Activated CD4-positive, alpha-beta T cell treated with anti-CD3 and anti-CD28 coated beads for 36 hours (primary cell): ENCODE data around the gene UBA6. TPM values are rescaled to one million over a fixed set of nuclear protein-coding genes. Genes with fewer than 3 reads are reported as not detected.
"Not testable (repeated sequence)": the region's sequence is repeated elsewhere in the genome, so short reads cannot be mapped to it uniquely, and the experiment has no call there.

Experiments used
- ATAC-seq: fragments of 200-7000 bp; cut with Tn5 transposase; one replicate; pipeline ENCODE4 v1.10.0; 2021; ENCODE audit warnings: mild to moderate bottlenecking, moderate library complexity
- CTCF ChIA-PET: fragments of 350-600 bp; sonication (Branson Sonifier 250); formaldehyde crosslinking; loops from one replicate; lab custom pipeline; 2021; ENCODE audit warnings: antibody characterized with exemption; lab: Charles Lee
- POLR2A ChIA-PET: fragments of 350-600 bp; sonication (Branson Sonifier 250); formaldehyde crosslinking; loops from one replicate; lab custom pipeline; 2021; ENCODE audit warnings: antibody characterized with exemption, inconsistent platforms; lab: Charles Lee
- DNase-seq: peaks from one replicate; pipeline ENCODE4 v3.0.0-alpha.2; 2020
- H3K27ac Mint-ChIP-seq: one replicate; pipeline ENCODE4 v1.8.0; 2021; ENCODE audit warnings: mixed read lengths
- H3K27me3 Mint-ChIP-seq: one replicate; pipeline ENCODE4 v1.8.0; 2021; ENCODE audit warnings: mixed read lengths
- H3K36me3 Mint-ChIP-seq: one replicate; pipeline ENCODE4 v1.8.0; 2021; ENCODE audit warnings: low read depth, mixed read lengths
- H3K4me1 Mint-ChIP-seq: one replicate; pipeline ENCODE4 v1.8.0; 2021; ENCODE audit warnings: mixed read lengths
- H3K4me3 Mint-ChIP-seq: one replicate; pipeline ENCODE4 v1.8.0; 2021; ENCODE audit warnings: mild to moderate bottlenecking, moderate library complexity, mixed read lengths
- H3K9me3 Mint-ChIP-seq: one replicate; pipeline ENCODE4 v1.8.0; 2021; ENCODE audit warnings: low read depth, mixed read lengths
- intact Hi-C, 2 experiments: fragments of 100-400 bp; cut with DNase I in 1 of 2; cut with micrococcal nuclease in 1 of 2; formaldehyde crosslinking; loops; one replicate each; pipeline versions ENCODE4 v1.14.2 to v1.15.1; 2022 to 2024; cut with DNase I, micrococcal nuclease
- total RNA-seq, 2 experiments: library from RNA; stranded (reverse); gene quantifications; one replicate each; pipeline ENCODE4 v1.2.3, GENCODE V29; 2021

The UBA6 gene
- total RNA-seq, 2 experiments from 2014 or later = 88.3 to 97.3 TPM

DNA sequence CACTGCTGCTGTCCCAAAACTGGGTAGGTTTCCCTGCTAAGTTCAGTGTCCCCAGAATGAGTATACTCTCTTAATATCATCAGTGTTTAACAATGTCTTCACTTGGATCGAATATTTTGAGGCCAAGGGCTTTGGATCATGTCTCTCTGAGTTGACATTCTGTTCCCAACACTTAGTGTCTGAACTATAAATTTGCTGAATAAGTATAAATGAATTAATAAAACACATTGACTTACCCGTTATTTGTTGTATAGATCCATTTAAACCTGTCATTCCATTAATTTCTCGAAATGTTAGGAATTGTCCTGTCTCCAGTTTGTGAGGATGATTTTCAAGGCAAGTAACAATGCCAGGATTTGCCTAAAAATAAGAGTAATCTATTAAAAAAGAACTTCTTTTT lies 32.6 kb downstream of the UBA6 start:
- DNase-seq (no peak), ATAC-seq (no peak)
- intact Hi-C loops = no loop called here
- no peaks in the 10 kb centered on the region for H3K27me3 Mint-ChIP-seq
- ChIA-PET CTCF (no interaction called here), POLR2A (no interaction called here)
- H3K4me3 Mint-ChIP-seq = no peak overlapping the region
- peaks cover 41% of the 10 kb centered on the region for H3K36me3 Mint-ChIP-seq
- H3K4me1 Mint-ChIP-seq = peaks cover 6% of the 10 kb centered on the region
- no peak overlapping the region for H3K27ac Mint-ChIP-seq
- H3K9me3 Mint-ChIP-seq = no peaks in the 10 kb centered on the region

DNA sequence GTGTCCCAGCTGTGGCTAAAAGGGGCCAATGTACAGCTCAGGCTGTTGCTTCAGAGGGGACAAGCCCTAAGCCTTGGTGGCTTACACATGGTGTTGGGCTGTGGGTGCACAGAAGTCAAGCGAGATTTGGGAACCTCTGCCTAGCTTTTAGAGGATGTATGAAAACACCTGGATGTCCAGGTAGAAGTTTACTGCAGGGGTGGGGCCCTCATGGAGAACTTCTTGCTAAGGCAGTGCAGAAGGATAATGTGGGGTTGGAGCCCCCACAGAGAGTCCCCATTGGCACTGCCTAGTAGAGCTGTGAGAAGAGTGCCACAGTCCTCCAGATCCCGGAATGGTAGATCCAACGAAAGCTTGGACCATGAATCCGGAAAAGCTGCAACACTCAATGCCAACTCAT lies 40.5 kb downstream of the UBA6 start:
- CTCF ChIA-PET = interaction anchor here (0.6 kb wide), 1 partner anchor 11 kb away, joined by 3 read pairs; no protein-coding TSS in a partner anchor
- Mint-ChIP-seq H3K27me3 (no peaks in the 10 kb centered on the region), H3K9me3 (peaks cover 22% of the 10 kb centered on the region), H3K36me3 (peaks cover 70% of the 10 kb centered on the region), H3K27ac (no peak overlapping the region), H3K4me3 (no peak overlapping the region), H3K4me1 (peaks cover 26% of the 10 kb centered on the region)
- DNase-seq (no peak), ATAC-seq (no peak)
- intact Hi-C loops = no loop called here
- POLR2A ChIA-PET = no interaction called here

DNA sequence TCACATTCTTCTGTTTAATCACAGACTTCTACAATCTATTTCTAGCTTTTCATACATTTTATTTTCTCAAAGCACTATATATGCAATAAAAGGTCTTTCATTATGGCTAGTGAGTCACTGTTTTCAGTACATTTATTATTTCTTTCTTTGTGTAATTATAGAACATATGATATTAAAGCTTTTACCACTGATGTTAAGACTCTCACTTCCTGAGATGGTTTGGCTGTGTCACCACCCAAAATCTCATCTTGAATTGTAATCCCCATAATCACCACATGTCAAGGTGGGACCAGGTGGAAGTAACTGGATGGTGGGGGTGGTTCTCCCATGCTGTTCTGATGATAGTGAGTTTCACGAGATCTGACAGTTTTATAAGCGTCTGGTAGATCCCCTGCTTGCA lies 41.9 kb downstream of the UBA6 start:
- DNase-seq = peak; percentile 15
- peak; percentile 34 for ATAC-seq
- intact Hi-C loops = loop anchor here in 1 of 2 experiments (2.0 to 5.0 kb wide), 2 partner anchors 42 to 77 kb away; partner anchors contain the start of gene UBA6
- Mint-ChIP-seq H3K4me1 (peaks cover 26% of the 10 kb centered on the region), H3K27me3 (no peaks in the 10 kb centered on the region), H3K9me3 (peaks cover 26% of the 10 kb centered on the region), H3K4me3 (no peak overlapping the region), H3K27ac (peak overlapping the region; percentile 70), H3K36me3 (peaks cover 77% of the 10 kb centered on the region)
- ChIA-PET CTCF (no interaction called here), POLR2A (no interaction called here)

DNA sequence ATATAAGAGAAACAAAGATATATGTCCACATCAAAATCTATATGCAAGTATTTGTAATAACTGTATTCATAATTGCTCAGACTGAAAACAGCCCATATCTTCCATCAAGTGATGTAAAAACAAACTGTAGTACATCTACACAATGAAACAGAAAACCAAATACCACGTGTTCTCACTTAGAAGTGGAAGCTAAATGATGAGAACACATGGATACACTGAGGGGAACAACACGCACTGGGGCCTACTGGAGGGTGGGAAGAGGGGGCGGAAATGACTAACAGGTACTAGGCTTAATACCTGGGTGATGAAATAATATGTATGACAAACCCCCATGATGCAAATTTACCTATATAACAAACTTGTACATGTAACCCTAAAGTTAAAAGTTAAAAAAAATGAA lies 42.7 kb downstream of the UBA6 start:
- intact Hi-C loops = loop anchor here (1.0 to 5.0 kb wide), 3 partner anchors 42 to 76 kb away; partner anchors contain the start of gene UBA6 (in 2 of the 2)
- H3K4me3 Mint-ChIP-seq = no peak overlapping the region
- peaks cover 26% of the 10 kb centered on the region for H3K9me3 Mint-ChIP-seq

DNA sequence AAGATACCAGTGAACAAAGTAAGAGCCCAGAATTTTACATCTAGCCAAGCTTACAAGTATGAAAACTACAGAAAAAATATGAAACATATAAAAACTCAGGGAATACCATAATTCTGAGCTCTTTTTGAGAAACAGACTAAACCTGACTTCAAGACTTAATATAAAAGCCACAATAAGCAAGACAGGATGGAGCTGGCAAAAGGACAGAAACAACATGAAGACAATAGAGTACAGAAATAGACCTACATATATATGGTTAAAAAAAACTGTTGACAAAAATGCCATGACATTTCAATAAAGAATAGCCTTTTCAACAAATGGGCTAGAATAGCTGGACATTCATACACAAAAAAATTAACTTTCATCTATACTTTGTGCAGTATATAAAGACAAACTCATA lies 49.4 kb downstream of the UBA6 start:
- intact Hi-C loops = no loop called here
- Mint-ChIP-seq H3K27me3 (no peaks in the 10 kb centered on the region), H3K9me3 (peaks cover 7% of the 10 kb centered on the region), H3K36me3 (peaks cover 47% of the 10 kb centered on the region), H3K27ac (no peak overlapping the region), H3K4me1 (no peaks in the 10 kb centered on the region), H3K4me3 (no peak overlapping the region)
- ATAC-seq (no peak), DNase-seq (no peak)
- CTCF ChIA-PET = interaction anchor here (0.7 to 2.0 kb wide), 3 partner anchors 15 to 321 kb away, joined by 3 to 5 read pairs (median 3); no protein-coding TSS in a partner anchor
- POLR2A ChIA-PET = no interaction called here

More for the DNA sequence above, 42.7 kb downstream of the UBA6 start:
- peak; percentile 66 for DNase-seq
- Mint-ChIP-seq H3K4me1 (peaks cover 26% of the 10 kb centered on the region), H3K27me3 (no peaks in the 10 kb centered on the region), H3K36me3 (peaks cover 80% of the 10 kb centered on the region), H3K27ac (peak overlapping the region; percentile 7)
- ChIA-PET CTCF (no interaction called here), POLR2A (no interaction called here)
- ATAC-seq = peak; percentile 94

- no peaks in the 10 kb centered on the region for H3K9me3 Mint-ChIP-seq
- no peak overlapping the region for H3K4me3 Mint-ChIP-seq
- intact Hi-C loops = no loop called here
- ATAC-seq (no peak), DNase-seq (no peak)
- no peak overlapping the region for H3K27ac Mint-ChIP-seq
- peaks cover 3% of the 10 kb centered on the region for H3K4me1 Mint-ChIP-seq
- ChIA-PET CTCF (interaction anchor here (0.6 to 1.3 kb wide), 3 partner anchors 26 to 1899 kb away, joined by 3 to 4 read pairs (median 3); no protein-coding TSS in a partner anchor), POLR2A (no interaction called here)
- peaks cover 42% of the 10 kb centered on the region for H3K36me3 Mint-ChIP-seq
- H3K27me3 Mint-ChIP-seq = no peaks in the 10 kb centered on the region
Measured at GRCh38 chr4:67638136-67638535, 62.8 kb downstream of the UBA6 start.

DNA sequence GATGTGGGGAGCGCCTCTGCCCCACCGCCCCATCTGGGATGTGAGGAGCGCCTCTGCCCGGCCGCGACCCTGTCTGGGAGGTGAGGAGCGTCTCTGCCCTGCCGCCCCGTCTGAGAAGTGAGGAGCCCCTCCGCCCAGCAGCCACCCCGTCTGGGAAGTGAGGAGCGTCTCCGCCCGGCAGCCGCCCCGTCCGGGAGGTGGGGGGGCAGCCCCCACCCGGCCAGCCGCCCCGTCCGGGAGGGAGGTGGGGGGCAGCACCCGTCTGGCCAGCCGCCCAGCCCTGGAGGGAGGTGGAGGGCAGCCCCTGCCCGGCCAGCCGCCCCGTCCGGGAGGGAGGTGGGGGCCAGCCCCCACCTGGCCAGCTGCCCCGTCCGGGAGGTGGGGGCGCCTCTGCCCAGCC lies 64.0 kb downstream of the UBA6 start:
- DNase-seq, H3K9me3 Mint-ChIP-seq, CTCF ChIA-PET, intact Hi-C loops, H3K4me3 Mint-ChIP-seq, POLR2A ChIA-PET, H3K4me1 Mint-ChIP-seq, H3K27me3 Mint-ChIP-seq, H3K27ac Mint-ChIP-seq, ATAC-seq: not testable (repeated sequence)
- H3K36me3 Mint-ChIP-seq = peaks cover 43% of the 10 kb centered on the region

DNA sequence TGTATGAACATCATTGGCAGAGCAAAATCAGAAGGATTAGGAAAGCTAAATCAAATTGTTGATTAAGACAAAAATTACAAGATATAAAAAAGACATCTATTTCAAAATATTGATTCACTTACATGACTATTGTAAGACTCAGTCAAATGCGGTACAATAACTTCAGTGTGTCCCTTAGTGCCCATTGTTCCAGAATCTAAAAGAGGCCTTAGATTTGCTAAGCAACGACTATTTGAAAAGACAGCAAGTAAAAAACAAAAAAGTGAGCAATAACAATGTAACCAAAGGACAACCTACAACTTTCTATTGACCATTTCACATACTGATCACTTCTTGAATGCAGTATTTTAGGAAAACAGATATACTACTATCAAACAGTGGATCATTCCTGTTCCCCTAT lies 65.6 kb downstream of the UBA6 start:
- CTCF ChIA-PET = no interaction called here
- H3K36me3 Mint-ChIP-seq = peaks cover 44% of the 10 kb centered on the region
- H3K27ac Mint-ChIP-seq = no peak overlapping the region
- H3K4me3 Mint-ChIP-seq = no peak overlapping the region
- POLR2A ChIA-PET = no interaction called here
- intact Hi-C loops = no loop called here
- ATAC-seq (no peak), DNase-seq (no peak)
- peaks cover 3% of the 10 kb centered on the region for H3K4me1 Mint-ChIP-seq
- no peaks in the 10 kb centered on the region for H3K9me3 Mint-ChIP-seq
- no peaks in the 10 kb centered on the region for H3K27me3 Mint-ChIP-seq

DNA sequence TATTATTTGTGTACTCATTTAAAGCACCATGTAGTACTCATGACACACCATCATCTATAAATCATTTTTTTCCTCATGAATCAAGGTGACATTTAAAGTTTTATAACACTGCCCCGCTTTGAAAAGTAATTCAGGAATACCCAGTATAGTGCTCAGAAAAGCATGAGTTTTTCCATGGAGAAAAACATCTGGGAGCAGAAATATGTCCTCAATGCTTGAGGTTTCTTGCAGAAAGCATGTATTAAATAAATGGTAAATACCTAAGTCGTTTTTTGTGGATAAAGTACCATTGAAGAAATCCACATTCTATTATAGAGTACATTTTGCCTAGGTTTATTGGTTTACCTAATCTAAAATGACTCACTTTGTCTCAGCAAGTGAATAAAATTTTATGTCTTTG lies 66.2 kb downstream of the UBA6 start:
- ChIA-PET CTCF (no interaction called here), POLR2A (no interaction called here)
- Mint-ChIP-seq H3K9me3 (no peaks in the 10 kb centered on the region), H3K36me3 (peaks cover 43% of the 10 kb centered on the region), H3K4me1 (peaks cover 3% of the 10 kb centered on the region), H3K27ac (no peak overlapping the region), H3K4me3 (no peak overlapping the region), H3K27me3 (no peaks in the 10 kb centered on the region)
- no peak for DNase-seq
- intact Hi-C loops = no loop called here
- no peak for ATAC-seq

DNA sequence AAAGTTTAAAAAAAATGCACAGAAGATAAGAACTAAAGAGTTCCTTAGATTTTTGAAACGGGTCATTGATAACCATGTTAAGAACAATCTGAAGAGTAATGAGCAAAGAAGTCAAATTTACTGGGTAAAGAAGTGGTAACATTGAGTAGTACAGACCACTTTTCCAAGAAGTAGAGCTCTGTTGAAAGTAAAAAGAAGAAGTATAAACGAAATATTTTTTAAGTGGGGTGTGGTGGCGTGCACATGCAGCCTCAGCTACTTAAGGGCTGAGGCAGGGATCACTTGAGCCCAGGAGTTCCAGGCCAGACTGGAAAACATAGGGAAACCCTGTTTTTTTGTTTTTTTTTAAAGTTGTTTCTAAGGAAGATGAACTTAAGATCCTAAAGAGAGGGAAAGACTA lies 68.5 kb downstream of the UBA6 start:
- intact Hi-C loops = no loop called here
- H3K36me3 Mint-ChIP-seq = peaks cover 29% of the 10 kb centered on the region
- no peaks in the 10 kb centered on the region for H3K27me3 Mint-ChIP-seq
- no peak for ATAC-seq
- no peak overlapping the region for H3K27ac Mint-ChIP-seq
- no peak overlapping the region for H3K4me3 Mint-ChIP-seq
- H3K9me3 Mint-ChIP-seq = no peaks in the 10 kb centered on the region
- ChIA-PET POLR2A (no interaction called here), CTCF (interaction anchor here (1.0 kb wide), 1 partner anchor 86 kb away, joined by 6 read pairs; the partner anchor contains the start of gene CENPC)
- H3K4me1 Mint-ChIP-seq = peaks cover 3% of the 10 kb centered on the region
- DNase-seq = no peak

GRCh38 chr4:67624939-67625338 lies 76.0 kb downstream of the UBA6 start:
- H3K27me3 Mint-ChIP-seq = no peaks in the 10 kb centered on the region
- intact Hi-C loops = no loop called here
- peaks cover 23% of the 10 kb centered on the region for H3K36me3 Mint-ChIP-seq
- CTCF ChIA-PET = no interaction called here
- H3K27ac Mint-ChIP-seq = no peak overlapping the region
- no peak overlapping the region for H3K4me3 Mint-ChIP-seq
- POLR2A ChIA-PET = no interaction called here
- no peak for DNase-seq
- no peaks in the 10 kb centered on the region for H3K4me1 Mint-ChIP-seq
- no peak for ATAC-seq
- H3K9me3 Mint-ChIP-seq = no peaks in the 10 kb centered on the region

DNA sequence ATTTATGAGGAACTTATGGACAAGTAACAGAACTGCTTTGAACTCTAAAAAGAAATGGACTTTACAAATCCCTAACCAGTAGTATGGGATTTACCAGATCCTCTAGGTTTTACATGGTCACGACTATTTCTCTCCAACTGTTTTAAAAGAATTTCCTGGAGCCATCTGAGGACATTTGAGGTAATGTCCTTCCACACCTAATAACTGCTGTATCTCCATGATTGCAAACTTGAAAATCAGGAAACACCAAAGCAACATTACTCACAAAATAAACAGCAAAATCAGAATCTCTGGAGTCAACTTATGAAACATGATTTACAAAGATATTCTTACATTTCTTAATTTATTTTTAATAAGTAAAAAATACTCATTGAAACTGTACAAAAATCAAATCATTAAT lies 84.5 kb downstream of the UBA6 start:
- ATAC-seq (no peak), DNase-seq (no peak)
- ChIA-PET CTCF (interaction anchor here (0.6 kb wide), 1 partner anchor 221 kb away, joined by 3 read pairs; no protein-coding TSS in a partner anchor), POLR2A (no interaction called here)
- peaks cover 50% of the 10 kb centered on the region for H3K36me3 Mint-ChIP-seq
- no peak overlapping the region for H3K27ac Mint-ChIP-seq
- no peak overlapping the region for H3K4me3 Mint-ChIP-seq
- no peaks in the 10 kb centered on the region for H3K27me3 Mint-ChIP-seq
- intact Hi-C loops = no loop called here
- H3K9me3 Mint-ChIP-seq = peaks cover 17% of the 10 kb centered on the region
- H3K4me1 Mint-ChIP-seq = no peaks in the 10 kb centered on the region
